Astrocyte (in vitro differentiated cells and primary cell): Measurements from ENCODE around the gene NEDD9. TPM values are rescaled to one million over a fixed set of nuclear protein-coding genes. Genes with fewer than 3 reads are reported as not detected.

Experiments
- DNase-seq: peaks from one replicate; pipeline ENCODE4 v3.0.0-alpha.2; 2010; ENCODE audit warnings: low read depth
- FAIRE-seq: peaks from 2 replicates; lab custom pipeline; 2011; peaks lifted over from hg19 to GRCh38; lab: Jason Lieb, UNC
- H2AFZ ChIP-seq: 2 replicates; pipeline ENCODE4 v1.6.0; 2012; ENCODE audit warnings: low read depth, low read length, inconsistent platforms
- H3K27ac ChIP-seq: 2 replicates; pipeline ENCODE4 v1.5.1; 2011; ENCODE audit warnings: low read depth, low read length, inconsistent platforms
- H3K27me3 ChIP-seq: 2 replicates; pipeline ENCODE4 v1.6.0; 2011; ENCODE audit warnings: low read length, inconsistent platforms; ENCODE audit not compliant: insufficient read depth
- H3K36me3 ChIP-seq: 2 replicates; pipeline ENCODE4 v1.5.1; 2011; ENCODE audit warnings: low read length, inconsistent platforms; ENCODE audit not compliant: insufficient read depth
- H3K4me1 ChIP-seq: 2 replicates; pipeline ENCODE4 v1.5.1; 2011; ENCODE audit warnings: low read length, inconsistent platforms; ENCODE audit not compliant: insufficient read depth
- H3K4me2 ChIP-seq: 2 replicates; pipeline ENCODE4 v1.6.0; 2012; ENCODE audit warnings: low read length, inconsistent platforms
- H3K4me3 ChIP-seq: 2 replicates; pipeline ENCODE4 v1.5.1; 2011; ENCODE audit warnings: low read depth, mild to moderate bottlenecking, low read length, inconsistent platforms; ENCODE audit not compliant: insufficient read depth
- H3K79me2 ChIP-seq: 2 replicates; pipeline ENCODE4 v1.6.0; 2012; ENCODE audit warnings: mild to moderate bottlenecking, low read length, inconsistent platforms; ENCODE audit not compliant: insufficient read depth
- H3K9ac ChIP-seq: 2 replicates; pipeline ENCODE4 v1.6.0; 2012; ENCODE audit warnings: mild to moderate bottlenecking, low read length, inconsistent platforms
- H3K9me3 ChIP-seq: 2 replicates; pipeline ENCODE4 v1.5.1; 2012; ENCODE audit warnings: low read depth, mild to moderate bottlenecking, low read length, inconsistent platforms; ENCODE audit not compliant: insufficient read depth
- H4K20me1 ChIP-seq: 2 replicates; pipeline ENCODE4 v1.6.0; 2012; ENCODE audit warnings: low read length, inconsistent platforms; ENCODE audit not compliant: insufficient read depth
- H3K27ac Mint-ChIP-seq: one replicate; pipeline ENCODE4 v1.8.0; 2021; ENCODE audit warnings: mild to moderate bottlenecking, mixed read lengths; ENCODE audit not compliant: unreplicated experiment
- H3K27me3 Mint-ChIP-seq: one replicate; pipeline ENCODE4 v1.8.0; 2021; ENCODE audit warnings: low read depth, mixed read lengths; ENCODE audit not compliant: unreplicated experiment
- H3K36me3 Mint-ChIP-seq: one replicate; pipeline ENCODE4 v1.8.0; 2021; ENCODE audit warnings: low read depth, mixed read lengths; ENCODE audit not compliant: unreplicated experiment
- H3K4me1 Mint-ChIP-seq: one replicate; pipeline ENCODE4 v1.8.0; 2021; ENCODE audit warnings: low read depth, mixed read lengths; ENCODE audit not compliant: unreplicated experiment
- H3K4me3 Mint-ChIP-seq: one replicate; pipeline ENCODE4 v1.8.0; 2021; ENCODE audit warnings: mild to moderate bottlenecking, moderate library complexity, mixed read lengths; ENCODE audit not compliant: unreplicated experiment
- H3K9me3 Mint-ChIP-seq: one replicate; pipeline ENCODE4 v1.8.0; 2021; ENCODE audit warnings: mild to moderate bottlenecking, mixed read lengths; ENCODE audit not compliant: unreplicated experiment
- CTCF ChIP-seq: IDR thresholded peaks from 2 replicates; pipeline ENCODE4 v1.5.1; 2011; ENCODE audit warnings: low read depth, mild to moderate bottlenecking, inconsistent platforms, low read length, moderate library complexity; ENCODE audit not compliant: insufficient read depth
- EZH2 ChIP-seq: IDR thresholded peaks from 2 replicates; pipeline ENCODE4 v1.6.1; 2012; ENCODE audit warnings: mild to moderate bottlenecking, low read length, inconsistent platforms; ENCODE audit not compliant: insufficient read depth
- total RNA-seq: library from RNA; stranded (reverse); gene quantifications from 2 replicates; pipeline ENCODE4 v1.2.1, GENCODE V29; 2021

NEDD9 gene
- total RNA-seq, 1 donor from 2014 or later, result 39.6 TPM

GRCh38 chr6:11202513-11203305 lies 29.8 kb downstream of the NEDD9 start:
- Mint-ChIP-seq H3K36me3 (peaks cover 20% of the 10 kb centered on the region), H3K4me1 (peaks cover 70% of the 10 kb centered on the region), H3K27me3 (no peaks in the 10 kb centered on the region), H3K9me3 (no peaks in the 10 kb centered on the region), H3K4me3 (no peak overlapping the region), H3K27ac (peak overlapping the region; percentile 92)
- DNase-seq, result peak; percentile 23
- Histone ChIP-seq H3K36me3 (peaks cover 18% of the 10 kb centered on the region), H3K27ac (peak overlapping the region; percentile 80), H4K20me1 (no peaks in the 10 kb centered on the region), H3K9ac (peak overlapping the region; percentile 70), H2AFZ (no peak overlapping the region), H3K79me2 (peaks cover 68% of the 10 kb centered on the region), H3K4me2 (peak overlapping the region; percentile 37), H3K4me3 (no peak overlapping the region), H3K9me3 (no peaks in the 10 kb centered on the region), H3K4me1 (peaks cover 55% of the 10 kb centered on the region), H3K27me3 (no peaks in the 10 kb centered on the region)
- TF ChIP-seq EZH2 (no peak), CTCF (no peak)
- no peak for FAIRE-seq

GRCh38 chr6:11201772-11202512 lies 30.5 kb downstream of the NEDD9 start:
- Mint-ChIP-seq H3K4me1 (peaks cover 73% of the 10 kb centered on the region), H3K27ac (peak overlapping the region; percentile 88)

More at GRCh38 chr6:11201772-11202512, 30.5 kb downstream of the NEDD9 start:
- Histone ChIP-seq H4K20me1 (no peaks in the 10 kb centered on the region), H3K9me3 (no peaks in the 10 kb centered on the region), H3K4me2 (peak overlapping the region; percentile 37), H3K36me3 (peaks cover 17% of the 10 kb centered on the region), H2AFZ (no peak overlapping the region), H3K79me2 (peaks cover 66% of the 10 kb centered on the region), H3K27ac (peak overlapping the region; percentile 80), H3K9ac (peak overlapping the region; percentile 70), H3K4me3 (no peak overlapping the region), H3K4me1 (peaks cover 57% of the 10 kb centered on the region), H3K27me3 (no peaks in the 10 kb centered on the region)
- TF ChIP-seq EZH2 (no peak), CTCF (no peak)
- Mint-ChIP-seq H3K4me3 (no peak overlapping the region), H3K36me3 (peaks cover 20% of the 10 kb centered on the region), H3K9me3 (no peaks in the 10 kb centered on the region), H3K27me3 (no peaks in the 10 kb centered on the region)
- DNase-seq (no peak), FAIRE-seq (no peak)
